Smooth muscle cell of the pulmonary artery (primary cell): ENCODE data around the gene KCNK2. TPM values are rescaled to one million over a fixed set of nuclear protein-coding genes. Genes with fewer than 3 reads are reported as not detected.

Experiments used
- total RNA-seq: library from RNA; depleted of rRNA; stranded (reverse); fragments of >200 nt; gene quantifications from 2 replicates; pipeline ENCODE4 v1.2.3, GENCODE V29; 2014

Gene KCNK2
- total RNA-seq = 1.7 and 16.3 TPM in 2 replicates

GRCh38 chr1:215082532-215083382, at the start of gene KCNK2:
TSS of gene KCNK2 (plus strand) at chr1:215082737. CDS start at chr1:215083386, 649 bp downstream.

